Fibroblast of skin of right quadriceps (primary cell): ENCODE data around the gene NUP160.
"Not testable (repeated sequence)": the region's sequence is repeated elsewhere in the genome, so short reads cannot be mapped to it uniquely, and the experiment has no call there.

Experiments
- DNase-seq: peaks from one replicate; pipeline ENCODE4 v3.0.0-alpha.2; 2013

NUP160 gene

DNA sequence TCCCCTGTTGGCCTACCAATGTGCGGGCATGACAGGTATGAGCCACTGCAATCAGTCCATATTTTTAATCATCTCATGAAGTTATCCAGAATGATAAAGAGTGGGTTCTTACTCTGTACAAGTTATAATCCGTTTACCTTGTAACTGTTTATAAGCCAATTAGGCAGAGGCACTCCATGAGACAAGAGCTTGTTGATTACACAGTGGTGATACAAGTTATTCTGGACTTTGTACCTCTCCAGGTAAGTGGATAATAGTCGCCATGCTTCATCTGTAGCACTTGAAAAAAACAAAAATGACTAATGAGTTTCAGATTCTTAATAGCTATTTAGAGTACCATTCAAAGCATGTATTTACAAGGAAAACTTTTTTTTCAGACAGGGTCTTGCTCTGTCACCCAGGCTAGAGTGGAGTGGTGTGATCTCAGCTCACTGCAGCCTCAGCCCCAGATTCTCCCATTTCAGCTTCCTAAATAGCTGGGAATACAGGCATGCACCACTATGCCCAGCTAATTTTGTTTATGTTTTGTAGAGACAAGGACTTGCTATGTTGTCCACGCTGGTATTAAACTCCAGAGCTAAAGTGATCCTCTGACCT is 63.3 kb downstream of the NUP160 start:
- no peak for DNase-seq

GRCh38 chr11:47783087-47783610 is 65.0 kb downstream of the NUP160 start:
- DNase-seq, result no peak

DNA sequence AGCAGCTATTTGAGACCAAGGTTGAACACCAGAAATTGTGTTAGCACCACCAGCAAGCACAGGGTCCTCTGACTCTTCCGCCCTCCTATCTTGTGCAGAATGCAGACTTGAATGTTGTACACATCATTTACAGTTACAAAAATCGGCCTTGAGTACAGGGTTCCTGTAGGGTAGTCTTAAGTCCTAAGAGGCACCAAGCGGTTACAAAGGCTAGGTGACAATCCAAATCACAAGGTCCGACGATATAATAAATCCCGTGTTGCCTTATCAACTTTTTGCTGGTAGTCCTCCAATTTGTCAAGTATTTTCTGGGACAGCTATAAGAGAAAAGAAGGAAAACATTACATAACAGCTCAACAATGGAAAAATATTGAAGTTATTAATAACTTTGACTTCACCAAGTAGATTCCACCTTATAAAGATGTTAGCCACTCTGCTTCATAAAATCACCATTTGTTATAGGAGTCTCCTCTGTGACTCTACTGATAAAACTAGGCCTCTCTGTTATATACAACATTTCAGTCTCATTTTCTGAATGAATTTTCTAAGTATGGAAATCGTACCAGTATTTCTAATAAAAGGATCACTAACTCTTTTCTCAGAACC is 69.2 kb downstream of the NUP160 start:
- DNase-seq, result no peak

DNA sequence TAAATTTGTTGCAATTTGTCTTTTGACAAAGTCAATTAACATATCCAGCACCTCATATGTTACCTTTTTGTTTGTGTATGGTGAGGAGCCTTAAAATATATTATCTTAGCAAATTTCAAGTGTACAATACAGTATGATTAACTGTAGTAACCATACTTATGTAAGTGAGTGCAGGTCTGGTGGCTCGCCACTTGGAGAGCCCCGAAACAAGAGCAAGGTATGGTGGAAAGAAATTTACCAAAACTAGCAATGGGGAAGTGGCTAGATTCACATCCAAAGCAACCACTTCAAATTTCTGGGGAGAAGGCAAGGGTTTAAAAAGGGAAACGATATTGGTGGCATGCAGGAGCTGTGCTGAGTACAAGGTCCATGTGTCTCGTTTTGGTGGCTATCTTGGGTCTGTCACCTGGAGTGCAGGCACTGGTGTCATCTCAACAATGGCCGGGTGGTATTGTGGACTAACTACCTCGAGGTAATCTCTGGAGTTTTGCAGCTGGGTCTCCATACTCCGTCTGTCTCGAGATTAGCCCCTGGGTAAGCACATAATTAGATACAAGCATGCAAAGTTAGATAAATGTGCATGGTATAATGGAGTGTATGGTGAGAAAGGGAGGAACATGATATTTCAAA is 72.8 kb downstream of the NUP160 start:
- DNase-seq, result no peak

DNA sequence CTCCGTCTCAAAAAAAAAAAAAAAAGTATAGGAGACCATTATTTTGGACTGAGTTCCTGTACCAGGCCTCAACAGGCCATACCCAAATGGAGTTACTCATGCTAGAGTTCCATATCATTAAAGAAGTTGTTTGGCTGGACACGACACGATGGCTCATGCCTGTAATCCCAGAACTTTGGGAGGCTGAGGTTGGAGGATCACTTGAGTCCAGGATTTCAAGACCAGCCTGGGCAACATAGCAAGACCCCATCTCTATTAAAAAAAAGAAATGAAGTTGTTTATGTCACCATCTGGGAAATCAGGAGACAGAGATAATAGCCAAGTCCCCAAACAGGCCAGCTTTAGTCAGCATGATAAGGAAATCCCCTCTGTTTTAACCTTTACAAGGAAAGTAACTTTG is 74.3 kb downstream of the NUP160 start:
- DNase-seq, result no peak

DNA sequence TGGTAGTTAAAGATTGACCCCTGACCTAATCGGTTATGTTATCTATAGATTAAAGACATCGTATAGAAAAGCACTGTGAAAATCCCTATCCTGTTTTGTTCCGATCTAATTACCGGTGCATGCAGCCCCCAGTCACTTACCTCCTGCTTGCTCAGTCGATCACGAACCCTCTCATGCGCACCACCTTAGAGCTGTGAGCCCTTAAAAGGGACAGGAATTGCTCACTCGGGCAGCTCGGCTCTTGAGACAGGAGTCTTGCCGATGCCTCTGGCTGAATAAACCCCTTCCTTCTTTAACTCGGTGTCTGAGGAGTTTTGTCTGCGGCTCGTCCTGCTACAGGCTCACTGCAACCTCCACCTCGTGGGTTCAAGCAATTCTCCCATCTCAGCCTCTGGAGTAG is 78.6 kb downstream of the NUP160 start:
- not testable (repeated sequence) for DNase-seq

DNA sequence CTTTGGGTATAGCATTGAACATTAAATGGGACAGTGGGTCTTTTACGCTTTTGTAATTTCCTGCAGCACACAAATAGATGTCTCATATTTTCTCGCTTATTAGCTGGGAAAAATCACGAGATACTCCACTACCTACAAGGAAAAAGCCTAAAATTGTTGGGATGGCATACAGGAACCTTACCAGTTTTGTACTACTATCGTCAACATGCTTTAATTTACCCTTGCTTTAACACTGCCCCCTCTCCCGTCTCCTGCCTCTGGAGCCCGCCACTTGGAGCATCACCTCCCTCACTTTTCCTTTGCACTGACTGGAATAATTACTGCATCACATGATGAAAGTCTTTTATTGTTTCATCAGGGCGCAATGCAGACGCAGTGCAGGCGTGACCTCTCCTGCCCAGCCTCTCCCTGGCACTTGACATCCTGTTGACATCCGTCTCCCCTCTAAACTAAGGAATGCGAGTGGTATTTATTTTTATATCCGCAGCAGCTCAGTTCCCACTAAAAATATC is 80.0 kb downstream of the NUP160 start:
- DNase-seq, result peak; percentile 84

GRCh38 chr11:47766509-47767227 is 81.5 kb downstream of the NUP160 start:
- DNase-seq, result peak; percentile 48

DNA sequence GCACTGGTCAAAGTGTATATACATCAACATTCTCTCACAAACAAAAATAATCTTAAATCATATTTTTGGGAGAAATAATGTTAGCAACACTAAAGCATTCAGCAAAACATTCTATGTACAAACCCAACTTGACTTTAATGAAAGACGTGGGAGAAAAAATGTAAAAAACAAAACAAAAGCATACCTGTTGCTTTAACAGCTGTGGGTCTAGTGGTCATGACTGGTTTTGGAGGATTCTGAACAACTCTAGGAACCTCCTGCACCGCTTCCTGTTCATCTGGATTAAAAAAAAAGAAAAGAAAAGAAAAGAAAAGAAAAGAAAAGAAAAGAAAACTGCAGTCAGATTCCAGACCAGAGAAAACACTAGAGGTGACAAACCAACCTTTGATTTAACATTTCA is 83.1 kb downstream of the NUP160 start:
- DNase-seq, result no peak

GRCh38 chr11:47759291-47759690 is 88.9 kb downstream of the NUP160 start:
- DNase-seq, result not testable (repeated sequence)

DNA sequence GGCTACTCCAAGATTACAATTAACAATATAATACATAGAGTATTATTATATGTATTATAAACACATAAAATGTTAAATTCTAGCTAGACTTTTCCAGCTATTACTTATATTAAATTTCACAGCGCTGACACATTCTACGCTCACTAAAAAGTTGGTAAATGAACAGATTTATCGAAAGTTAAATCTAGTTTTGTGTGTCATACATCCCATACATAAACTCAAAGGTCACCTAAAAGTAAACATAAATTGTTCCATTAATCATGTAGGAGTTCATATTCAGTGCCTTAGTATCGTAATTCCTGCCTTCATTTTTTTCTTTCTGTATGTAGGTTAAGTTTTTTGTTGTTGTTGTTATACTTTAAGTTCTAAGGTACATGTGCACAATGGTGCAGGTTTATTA is 91.9 kb downstream of the NUP160 start:
- DNase-seq, result no peak

- no peak for DNase-seq
Observed at GRCh38 chr11:47750725-47751124, 97.4 kb downstream of the NUP160 start.

DNA sequence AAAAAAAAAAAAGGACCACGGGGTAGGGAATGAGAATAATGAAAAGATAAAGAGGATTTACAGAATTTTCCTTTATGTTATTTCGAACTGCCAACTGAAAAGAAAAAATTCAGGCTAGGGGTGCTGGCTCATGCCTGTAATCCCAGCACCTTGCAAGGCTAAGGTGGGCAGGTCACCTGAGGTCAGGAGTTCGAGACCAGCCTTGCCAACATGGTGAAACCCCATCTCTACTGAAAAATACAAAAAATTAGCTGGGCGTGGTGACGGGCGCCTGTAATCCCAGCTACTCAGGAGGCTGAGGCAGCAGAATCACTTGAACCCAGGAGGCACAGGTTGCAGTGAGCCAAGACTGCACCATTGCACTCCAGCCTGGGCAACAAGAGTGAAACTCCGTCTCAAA is 105.7 kb downstream of the NUP160 start:
- DNase-seq, result not testable (repeated sequence)

- DNase-seq, result not testable (repeated sequence)
Observed at GRCh38 chr11:47737817-47738216, 110.3 kb downstream of the NUP160 start.

DNA sequence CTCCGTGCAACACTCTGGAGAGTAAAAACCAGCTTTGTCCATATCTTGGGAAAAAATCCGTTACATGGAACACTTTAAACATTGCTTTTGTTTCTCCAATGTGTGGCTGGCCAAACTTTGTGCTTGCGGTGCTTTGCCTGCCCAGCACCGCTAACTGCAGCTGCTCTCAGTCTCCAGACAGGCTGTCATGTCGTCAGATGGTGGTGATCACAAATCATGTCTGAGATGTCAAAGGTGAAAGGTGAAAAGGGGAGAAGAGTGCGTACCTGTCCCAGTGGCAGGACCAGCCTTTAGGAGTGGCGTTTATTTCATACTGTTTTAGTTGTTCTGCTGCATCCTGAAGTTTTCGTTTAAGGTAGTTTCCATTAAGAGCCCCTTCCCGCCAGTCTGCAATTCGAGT is 115.9 kb downstream of the NUP160 start:
- no peak for DNase-seq

DNA sequence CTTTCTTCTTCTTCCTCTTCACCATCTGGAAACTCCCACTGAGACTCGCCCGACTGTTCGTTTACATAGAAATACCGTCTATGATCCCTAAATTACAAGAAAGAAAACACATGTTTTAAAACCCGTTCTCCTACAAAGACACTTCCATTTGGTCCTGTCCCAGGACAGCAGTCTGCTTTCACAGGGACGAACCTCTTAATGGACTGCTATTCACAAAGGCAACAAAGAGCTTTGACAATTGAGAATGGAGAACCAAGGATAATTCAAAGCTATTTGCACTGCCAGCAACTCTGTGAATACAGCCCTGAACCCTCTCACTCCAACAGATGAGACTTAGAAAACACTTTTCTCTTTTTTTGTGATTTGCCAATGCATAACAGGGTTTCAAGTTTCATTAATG is 116.7 kb downstream of the NUP160 start:
- DNase-seq, result no peak
